H1 (cell line): ENCODE measurements around the gene PEX5L. TPM values are rescaled to one million over a fixed set of nuclear protein-coding genes. Genes with fewer than 3 reads are reported as not detected.

Source experiments
- CTCF ChIA-PET: fragments of 300-600 bp; sonication (Branson Sonifier 250); formaldehyde crosslinking; loops from one replicate; lab custom pipeline; 2021; ENCODE audit not compliant: partially characterized antibody; lab: Charles Lee
- POLR2A ChIA-PET: fragments of 300-600 bp; sonication (Branson Sonifier 250); formaldehyde crosslinking; loops from one replicate; lab custom pipeline; 2021; ENCODE audit warnings: inconsistent platforms; ENCODE audit not compliant: partially characterized antibody; lab: Charles Lee
- DNase-seq, 2 experiments: peaks; one replicate each; pipeline versions ENCODE4 v3.0.0 to v3.0.0-alpha.2; 2010 to 2022; ENCODE audit warnings: low spot score in 2 of 2, low read depth in 1 of 2, mixed read lengths in 1 of 2
- FAIRE-seq: peaks from 2 replicates; lab custom pipeline; 2011; peaks lifted over from hg19 to GRCh38; lab: Jason Lieb, UNC
- H2AFZ ChIP-seq: 2 replicates; pipeline ENCODE4 v1.8.1; 2012; ENCODE audit warnings: low read length, inconsistent platforms
- H2AK5ac ChIP-seq: 2 replicates; pipeline ENCODE4 v1.6.1; 2013; ENCODE audit warnings: low read depth, low read length
- H2BK120ac ChIP-seq: replicated peaks from 2 replicates; pipeline ENCODE3; 2013; ENCODE audit warnings: low read depth, low read length, inconsistent platforms
- H2BK12ac ChIP-seq: 2 replicates; pipeline ENCODE4 v1.6.1; 2013; ENCODE audit warnings: low read depth, low read length
- H2BK15ac ChIP-seq: 2 replicates; pipeline ENCODE4 v1.6.1; 2013; ENCODE audit warnings: low read length
- H2BK20ac ChIP-seq: 2 replicates; pipeline ENCODE4 v1.6.1; 2013; ENCODE audit warnings: low read length
- H2BK5ac ChIP-seq: 2 replicates; pipeline ENCODE4 v1.6.1; 2013; ENCODE audit warnings: low read depth, low read length
- H3K14ac ChIP-seq: 2 replicates; pipeline ENCODE4 v1.6.1; 2013; ENCODE audit warnings: inconsistent platforms; ENCODE audit not compliant: insufficient read length
- H3K18ac ChIP-seq: 2 replicates; pipeline ENCODE4 v1.6.1; 2013; ENCODE audit warnings: low read length; ENCODE audit errors: extremely low read depth
- H3K23ac ChIP-seq: 2 replicates; pipeline ENCODE4 v1.6.1; 2013; ENCODE audit warnings: inconsistent platforms; ENCODE audit not compliant: insufficient read length
- H3K23me2 ChIP-seq: 2 replicates; pipeline ENCODE4 v1.6.1; 2013; ENCODE audit warnings: low read depth, low read length
- H3K27ac ChIP-seq: 2 replicates; pipeline ENCODE4 v1.6.1; 2011; ENCODE audit warnings: low read depth, low read length, inconsistent platforms
- H3K27me3 ChIP-seq, 4 experiments: replicated peaks in 1 of 4; 1 replicate in 1 of 4; 2 replicates in 3 of 4; pipeline versions ENCODE4 v1.6.1 to v1.8.1; 2011 to 2013; ENCODE audit warnings: low read length in 3 of 4, mild to moderate bottlenecking in 3 of 4, inconsistent platforms in 2 of 4, mixed read lengths in 2 of 4, moderate library complexity in 1 of 4; ENCODE audit not compliant: control insufficient read depth in 3 of 4, insufficient read depth in 3 of 4; ENCODE audit errors: extremely low read depth in 1 of 4
- H3K36me3 ChIP-seq, 4 experiments: 2 replicates each; pipeline versions ENCODE4 v1.6.1 to v1.8.1; 2011 to 2013; ENCODE audit warnings: mild to moderate bottlenecking in 4 of 4, low read length in 3 of 4, moderate library complexity in 2 of 4, control low read depth in 1 of 4, inconsistent platforms in 1 of 4; ENCODE audit not compliant: insufficient read depth in 4 of 4, control insufficient read depth in 2 of 4
- H3K4ac ChIP-seq: replicated peaks from 2 replicates; pipeline ENCODE3; 2013; ENCODE audit warnings: low read length, low read depth, mixed read lengths, inconsistent platforms; ENCODE audit not compliant: insufficient read length
- H3K4me1 ChIP-seq, 4 experiments: replicated peaks in 1 of 4; 1 replicate in 1 of 4; 2 replicates in 3 of 4; pipeline versions ENCODE4 v1.6.1 to v1.8.1; 2011 to 2013; ENCODE audit warnings: low read length in 3 of 4, inconsistent platforms in 2 of 4, mixed read lengths in 1 of 4; ENCODE audit not compliant: insufficient read depth in 4 of 4, control insufficient read depth in 3 of 4
- H3K4me2 ChIP-seq, 2 experiments: 2 replicates each; pipeline versions ENCODE4 v1.6.1 to v1.8.1; 2011 to 2013; ENCODE audit warnings: low read depth in 2 of 2, low read length in 2 of 2, control low read depth in 1 of 2, inconsistent platforms in 1 of 2, mild to moderate bottlenecking in 1 of 2; ENCODE audit not compliant: insufficient read depth in 1 of 2
- H3K4me3 ChIP-seq, 4 experiments: fragments of 200-600, 300-600 bp in 1 of 4; sonication (generic), shearing (Covaris generic), sonication (Bioruptor Twin) in 1 of 4; 2 replicates each; pipeline versions ENCODE4 v1.5.1 to v1.8.1; 2011 to 2016; ENCODE audit warnings: low read length in 4 of 4, low read depth in 3 of 4, control low read depth in 2 of 4, inconsistent platforms in 2 of 4, mild to moderate bottlenecking in 2 of 4, mixed read lengths in 1 of 4, moderate library complexity in 1 of 4; ENCODE audit not compliant: insufficient read depth in 2 of 4; ENCODE audit errors: extremely low read depth in 1 of 4
- H3K56ac ChIP-seq: replicated peaks from 2 replicates; pipeline ENCODE3; 2013; ENCODE audit warnings: low read depth, mild to moderate bottlenecking, mixed read lengths, low read length, inconsistent platforms; ENCODE audit not compliant: insufficient read length
- H3K79me1 ChIP-seq: 2 replicates; pipeline ENCODE4 v1.6.1; 2013; ENCODE audit warnings: low read depth, low read length, control low read depth
- H3K79me2 ChIP-seq, 2 experiments: 2 replicates each; pipeline versions ENCODE4 v1.6.1 to v1.8.1; 2012 to 2013; ENCODE audit warnings: low read length in 2 of 2, mild to moderate bottlenecking in 2 of 2, inconsistent platforms in 1 of 2; ENCODE audit not compliant: insufficient read depth in 2 of 2, control insufficient read depth in 1 of 2
- H3K9ac ChIP-seq, 4 experiments: replicated peaks in 1 of 4; 1 replicate in 1 of 4; 2 replicates in 3 of 4; pipeline versions ENCODE4 v1.6.1 to v1.8.1; 2011 to 2013; ENCODE audit warnings: low read depth in 3 of 4, low read length in 3 of 4, control low read depth in 2 of 4, mild to moderate bottlenecking in 2 of 4, moderate library complexity in 2 of 4, inconsistent platforms in 1 of 4; ENCODE audit errors: extremely low read depth in 1 of 4
- H3K9me3 ChIP-seq, 2 experiments: 2 replicates each; pipeline versions ENCODE4 v1.6.1 to v1.8.1; 2012 to 2013; ENCODE audit warnings: mild to moderate bottlenecking in 2 of 2, moderate library complexity in 2 of 2, control low read depth in 1 of 2, inconsistent platforms in 1 of 2, low read depth in 1 of 2, low read length in 1 of 2, mixed read lengths in 1 of 2; ENCODE audit not compliant: insufficient read depth in 2 of 2
- H4K20me1 ChIP-seq, 2 experiments: replicated peaks in 1 of 2; 2 replicates each; pipeline versions ENCODE3 to v1.8.1; 2011 to 2013; ENCODE audit warnings: inconsistent platforms in 2 of 2, low read length in 2 of 2, mild to moderate bottlenecking in 1 of 2; ENCODE audit not compliant: insufficient read depth in 2 of 2, control insufficient read depth in 1 of 2
- H4K5ac ChIP-seq: 2 replicates; pipeline ENCODE4 v1.6.1; 2013; ENCODE audit warnings: low read length, low read depth, mixed read lengths, inconsistent platforms; ENCODE audit not compliant: insufficient read length
- H4K8ac ChIP-seq: 2 replicates; pipeline ENCODE4 v1.8.0; 2013; ENCODE audit warnings: mild to moderate bottlenecking, moderate library complexity, low read length, inconsistent platforms; ENCODE audit not compliant: insufficient read depth; ENCODE audit errors: extremely low read depth
- H4K91ac ChIP-seq: replicated peaks from 2 replicates; pipeline ENCODE3; 2013; ENCODE audit warnings: low read length, mixed read lengths, inconsistent platforms; ENCODE audit not compliant: insufficient read length
- MAX ChIP-seq: IDR thresholded peaks from 2 replicates; pipeline ENCODE4 v1.6.1; 2012; ENCODE audit warnings: inconsistent platforms
- PHF8 ChIP-seq: fragments of 200-600 bp; sonication (generic); conservative IDR thresholded peaks from 2 replicates; pipeline ENCODE4 v1.7.1; 2012; ENCODE audit warnings: low read depth, mild to moderate bottlenecking, inconsistent platforms, low read length, moderate library complexity
- WGBS, 2 experiments: shearing (Covaris generic) in 1 of 2; methylation state at CpG; one replicate each; pipeline versions ENCODE4 v1.1.6 to v1.1.7; 2013 to 2015; ENCODE audit warnings: low lambda C conversion rate in 2 of 2, mixed read lengths in 2 of 2, inconsistent platforms in 1 of 2, low coverage in 1 of 2, missing lambda C conversion rate in 1 of 2; ENCODE audit not compliant: insufficient replicate concordance in 2 of 2, insufficient coverage in 1 of 2, insufficient read length in 1 of 2; ENCODE audit errors: extremely low coverage in 1 of 2, missing lambda C conversion rate in 1 of 2; 5-methylcytosine and 5-hydroxymethylcytosine counted together
- polyA plus RNA-seq, 7 experiments: library from polyadenylated mRNA; depleted of rRNA in 3 of 7; stranded (reverse) in 5 of 7; unstranded in 2 of 7; fragments of >200 nt in 5 of 7; fragments of 200-250 nt in 2 of 7; gene quantifications; 1 replicate in 5 of 7; 2 replicates in 1 of 7; 4 replicates in 1 of 7; pipeline versions ENCODE4 v1.2.1 to v1.2.3, GENCODE V29; 2011 to 2013; ENCODE audit warnings: missing spikeins in 2 of 7, mixed read lengths in 2 of 7
- total RNA-seq: library from RNA; stranded (reverse); fragmentation: NEBNext Ultra II Directional; extraction: Animal tissue kit (Norgen Biotek cat#: 25700); gene quantifications from 2 replicates; pipeline ENCODE4 v1.2.1, GENCODE V29; 2021

Gene PEX5L
- total and polyA plus RNA-seq, 2 of the 8 experiments (the other 6 are each of a cell fraction or from before 2014, with no cell fraction given), result 0.80 to 4.2 TPM

- no peak overlapping the region for H3K9ac ChIP-seq
- H4K20me1 ChIP-seq, result no peaks in the 10 kb centered on the region
- H3K18ac ChIP-seq, result no peak overlapping the region
- FAIRE-seq (no peak), DNase-seq (no peak)
- H4K5ac ChIP-seq, result no peak overlapping the region
- no peak overlapping the region for H3K4ac ChIP-seq
- no peak overlapping the region for H4K91ac ChIP-seq
- H3K4me1 ChIP-seq, result peaks cover 0 to 3% (median 0%) of the 10 kb centered on the region in 4 experiments; a peak in 1 of 7 replicates
- no peak overlapping the region for H2BK12ac ChIP-seq
- no peak overlapping the region for H2AK5ac ChIP-seq
- no peaks in the 10 kb centered on the region for H3K36me3 ChIP-seq
- no peak overlapping the region for H2BK5ac ChIP-seq
- WGBS, 2 experiments, result 95% methylated on average over 2 of the region's 2 CpGs; no CpG with 5 or more reads in 1 of the 2 experiments
- no peaks in the 10 kb centered on the region; the same call in 1 of the 2 replicates for H3K23me2 ChIP-seq
- H3K14ac ChIP-seq, result no peak overlapping the region
- H3K4me2 ChIP-seq, result no peak overlapping the region
- no peak overlapping the region for H3K23ac ChIP-seq
- no peak for TF ChIP-seq PHF8
- no peak for TF ChIP-seq MAX
- H2BK15ac ChIP-seq, result no peak overlapping the region
- H3K79me1 ChIP-seq, result no peaks in the 10 kb centered on the region
- no peak overlapping the region for H2AFZ ChIP-seq
- H3K56ac ChIP-seq, result no peak overlapping the region
- H3K9me3 ChIP-seq, result no peaks in the 10 kb centered on the region
- no peak overlapping the region for H2BK20ac ChIP-seq
- ChIA-PET CTCF (no interaction called here), POLR2A (no interaction called here)
- no peaks in the 10 kb centered on the region for H3K79me2 ChIP-seq
- no peak overlapping the region for H4K8ac ChIP-seq
- no peak overlapping the region for H3K27ac ChIP-seq
- no peak overlapping the region for H2BK120ac ChIP-seq
- H3K4me3 ChIP-seq, result no peak overlapping the region
- no peaks in the 10 kb centered on the region for H3K27me3 ChIP-seq
These were observed 46.0 kb upstream of the PEX5L start for GRCh38 chr3:180082699-180083098.
